NCI-H187 treated with DMSO at 0.1 percent for 48 hours (cell line): Measurements from ENCODE around the gene ZNF418.
"Not testable (repeated sequence)": the region's sequence is repeated elsewhere in the genome, so short reads cannot be mapped to it uniquely, and the experiment has no call there.

Experiments used
- DNase-seq: peaks from one replicate; lab custom pipeline; 2025; lab: John Stamatoyannopoulos, UW

ZNF418 gene

DNA sequence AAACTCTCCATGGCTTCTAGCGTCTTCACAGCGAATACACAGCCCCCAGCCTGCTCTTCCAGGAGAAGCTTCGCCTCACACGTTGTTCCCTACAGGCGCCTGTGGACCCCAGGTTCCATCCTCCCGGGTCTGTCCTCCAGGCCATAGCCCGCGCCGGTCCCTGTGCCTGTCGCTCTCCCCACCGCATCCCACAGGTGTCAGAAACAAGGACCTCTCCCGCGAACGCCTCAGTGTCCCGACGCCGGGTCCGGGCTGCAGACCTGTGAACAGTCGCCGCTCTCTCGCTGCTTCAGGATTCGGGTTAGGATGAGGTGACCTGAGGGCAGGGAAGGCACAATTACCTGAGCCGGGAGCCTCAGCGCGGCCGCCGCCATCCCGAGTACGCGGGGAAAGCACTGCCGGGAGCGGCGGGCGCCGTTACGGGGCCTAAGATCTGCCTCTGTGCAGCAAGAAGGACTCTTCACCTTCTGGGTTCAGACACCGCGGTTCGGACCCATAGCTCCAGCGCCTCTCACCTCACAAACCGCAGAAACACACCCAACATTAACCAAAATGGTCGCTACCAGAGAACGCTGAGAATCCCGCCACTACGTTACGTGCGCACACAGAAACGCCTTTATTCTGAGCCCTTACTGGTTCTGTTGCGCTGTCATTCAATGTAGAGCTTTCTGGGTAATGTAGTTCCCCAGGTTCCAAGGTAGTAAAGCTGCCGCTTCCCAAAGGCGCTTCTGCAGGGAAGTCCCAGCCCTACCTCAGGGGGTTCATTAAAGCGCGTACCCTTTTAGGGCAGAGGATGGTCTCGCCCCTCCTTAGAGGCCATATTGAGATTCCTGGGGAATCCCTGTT lies at the start of gene ZNF418:
ZNF418 (minus strand) TSS at position 583 of the 846 bp plus-strand sequence. CDS start 1,580 bp downstream, outside the sequence.
- DNase-seq, result no peak

DNA sequence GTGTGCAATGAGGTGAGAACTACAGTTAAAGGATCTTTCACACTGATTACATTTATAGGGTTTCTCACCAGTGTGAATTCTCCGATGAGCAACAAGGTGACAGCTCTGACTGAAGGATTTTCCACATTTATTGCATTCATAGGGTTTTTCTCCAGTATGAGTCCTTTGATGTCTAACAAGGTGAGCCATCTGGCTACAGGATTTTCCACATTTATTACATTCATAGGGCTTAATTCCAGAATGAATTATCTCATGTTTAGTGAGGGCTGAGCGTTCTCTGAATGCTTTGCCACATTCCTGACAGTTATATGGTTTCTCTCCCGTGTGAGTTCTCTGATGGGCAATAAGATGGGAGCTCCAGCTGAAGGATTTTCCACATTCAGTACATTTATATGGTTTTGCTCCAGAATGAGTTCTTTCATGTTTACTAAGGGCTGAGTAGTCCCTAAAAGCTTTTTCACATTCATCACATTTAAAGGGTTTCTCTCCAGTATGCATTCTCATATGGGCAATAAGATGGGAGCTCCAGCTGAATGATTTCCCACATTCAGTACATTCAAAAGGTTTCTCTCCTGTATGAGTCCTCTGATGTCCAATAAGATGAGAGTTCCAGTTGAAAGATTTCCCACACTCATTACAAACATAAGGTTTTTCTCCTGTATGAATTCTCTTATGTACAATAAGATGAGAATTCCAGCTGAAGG lies 43.5 kb upstream of the ZNF418 start:
- no peak for DNase-seq

DNA sequence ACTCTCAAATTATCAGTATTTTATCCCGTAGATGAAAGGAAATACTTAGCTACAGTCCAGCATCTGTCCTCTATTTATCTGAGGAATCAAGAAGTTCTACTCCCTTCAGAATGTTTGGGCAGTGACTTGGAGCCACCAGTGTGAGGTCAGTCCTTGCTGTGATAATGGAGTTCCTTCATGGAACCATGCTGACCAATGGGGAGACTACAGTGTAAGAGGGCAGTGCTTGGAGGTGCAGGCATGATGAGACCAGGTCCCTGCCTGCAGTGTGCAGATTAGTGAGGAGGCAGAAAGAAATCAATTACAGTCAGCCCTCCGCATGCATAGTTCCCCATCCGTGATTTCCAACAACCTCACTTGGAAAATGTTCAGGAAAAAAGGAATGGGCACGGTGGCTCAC lies 39.2 kb upstream of the ZNF418 start, which contains the start of gene C19orf18:
C19orf18 (minus strand) TSS at position 101 of the 400 bp plus-strand sequence. CDS start 102 bp downstream, outside the sequence.
- no peak for DNase-seq

DNA sequence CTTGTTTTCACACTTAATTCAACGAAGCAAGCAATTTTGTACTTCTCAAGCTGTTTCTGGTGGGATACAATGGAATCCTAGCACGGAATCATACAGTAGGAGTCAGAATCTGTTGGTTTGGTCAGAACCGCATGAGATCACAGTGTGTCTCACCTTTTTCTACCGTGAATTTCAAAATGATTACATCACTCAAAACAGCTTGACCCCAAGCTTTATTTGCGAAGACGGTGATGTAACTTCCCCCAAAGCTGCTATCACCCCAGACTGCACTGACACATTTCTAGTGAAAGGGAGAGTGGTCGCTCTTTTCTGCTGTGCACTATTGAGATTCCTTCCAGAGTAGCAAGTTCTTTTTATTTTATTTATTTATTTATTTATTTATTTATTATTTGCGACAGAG lies 29.6 kb upstream of the ZNF418 start:
- DNase-seq, result no peak

DNA sequence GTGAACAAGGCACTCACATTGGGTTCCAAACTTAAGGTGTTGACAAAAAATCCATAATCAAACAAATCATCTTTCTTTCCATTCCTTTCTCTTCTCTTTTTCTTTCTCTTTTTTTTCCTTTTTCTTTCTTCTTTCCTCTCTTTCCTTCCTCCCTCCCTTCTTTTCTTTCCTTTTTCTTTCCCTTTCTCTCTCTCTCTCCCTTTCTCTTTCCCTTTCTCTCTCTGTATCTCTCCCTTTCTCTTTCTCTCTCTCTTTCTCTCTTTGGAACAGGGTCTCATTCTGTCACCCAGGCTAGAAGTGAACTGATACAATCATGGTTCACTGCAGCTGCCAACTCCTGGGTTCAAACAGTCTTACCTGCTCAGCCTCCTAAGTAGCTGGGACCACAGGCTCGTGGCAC lies 26.6 kb upstream of the ZNF418 start:
- no peak for DNase-seq

DNA sequence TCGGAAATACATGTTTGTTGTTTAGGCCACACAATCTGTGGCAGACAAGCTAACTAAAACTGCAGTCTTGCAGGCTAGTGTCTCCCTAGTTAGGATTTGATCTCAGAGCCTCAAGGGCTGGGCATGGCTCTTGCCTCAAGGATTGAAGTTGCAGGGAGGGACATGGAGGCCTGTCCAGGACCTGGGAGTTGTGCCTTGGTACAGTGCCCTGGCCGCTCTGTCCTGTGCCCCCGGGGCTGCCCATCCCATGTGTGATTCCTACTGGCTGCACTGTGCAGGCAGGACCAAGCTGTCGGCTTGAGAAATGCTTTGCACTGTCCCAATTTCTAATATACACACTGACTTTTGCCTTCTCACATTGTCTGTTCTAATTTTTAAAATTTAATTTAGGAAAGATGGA lies 19.8 kb upstream of the ZNF418 start:
- no peak for DNase-seq

DNA sequence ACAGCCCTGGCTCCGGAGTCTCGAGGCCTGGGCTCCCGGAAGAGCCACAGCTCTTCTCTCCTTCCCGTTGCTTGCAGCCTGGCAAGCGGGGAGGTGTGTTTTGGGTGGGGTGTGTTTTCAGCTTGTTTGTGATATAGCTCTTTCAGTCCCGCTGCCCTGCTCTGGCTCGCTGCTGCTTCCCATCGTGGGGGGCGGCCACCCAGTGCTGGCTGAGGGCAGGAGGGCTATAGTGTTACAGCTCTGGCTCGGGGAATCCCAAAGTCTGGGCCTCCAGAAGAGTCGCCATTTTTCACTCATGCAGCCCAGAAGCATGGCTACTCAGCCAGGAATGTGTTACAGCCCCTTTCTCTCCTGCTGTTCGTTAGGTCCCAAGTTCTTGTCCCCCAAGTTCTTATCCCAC lies 14.5 kb upstream of the ZNF418 start:
- DNase-seq, result no peak

DNA sequence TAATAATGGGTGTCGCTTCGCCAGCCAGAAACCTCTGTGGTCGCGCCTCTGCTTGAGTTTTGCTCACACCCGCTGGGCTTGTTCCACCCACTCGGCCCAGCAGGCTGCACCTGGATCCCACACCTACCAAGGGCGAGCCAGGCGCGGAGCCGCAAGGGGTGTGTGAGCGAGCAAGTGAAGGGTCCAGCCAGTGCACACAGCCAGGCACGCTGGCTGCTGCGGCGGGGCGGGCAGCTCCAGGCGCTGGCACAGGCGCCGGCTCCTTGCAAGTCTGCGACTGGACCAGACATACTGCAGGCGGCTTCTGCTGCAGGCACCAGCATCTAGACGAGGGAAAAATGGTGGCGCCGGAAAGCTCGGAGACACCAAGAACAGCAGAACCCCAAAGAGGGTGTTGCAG lies 14.1 kb upstream of the ZNF418 start:
- no peak for DNase-seq

DNA sequence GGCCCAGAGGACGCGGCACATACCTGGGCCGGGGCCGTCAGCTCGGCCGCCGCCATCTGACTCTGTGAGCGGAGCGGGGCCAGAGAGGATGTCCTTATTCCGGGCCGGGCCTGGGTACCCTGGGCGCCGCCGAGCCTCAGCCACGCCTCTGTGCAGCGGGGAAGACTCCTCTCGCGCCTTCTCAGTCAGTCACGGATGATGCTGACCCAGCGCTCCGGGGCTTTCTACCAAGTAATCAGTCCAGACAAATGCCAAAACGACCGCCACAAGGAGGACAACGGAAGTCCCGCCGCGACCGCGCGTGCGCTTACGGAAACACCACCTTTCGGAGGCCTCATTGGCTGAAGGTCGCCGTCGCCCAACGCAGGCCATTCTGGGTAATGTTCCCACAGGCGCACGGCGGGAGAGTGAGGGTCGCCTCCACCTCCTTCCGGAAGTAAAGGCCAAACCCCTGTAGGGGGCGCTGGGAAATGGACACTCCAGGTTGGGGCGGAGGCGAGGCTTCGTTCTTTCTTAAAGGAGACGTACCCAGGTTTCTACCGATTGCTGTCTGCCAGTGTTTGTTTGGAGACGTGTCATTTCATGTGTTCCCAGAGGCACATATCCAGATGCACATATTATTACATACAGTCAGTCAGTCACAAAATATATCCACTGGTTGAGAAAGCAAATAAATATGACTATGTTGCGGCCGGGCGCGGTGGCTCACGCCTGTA lies 12.4 kb upstream of the ZNF418 start, which contains the start of gene ZNF256:
ZNF256 (minus strand) TSS at position 288 of the 716 bp plus-strand sequence; CDS start at position 56, 232 bp downstream.
- peak; percentile 88 for DNase-seq

DNA sequence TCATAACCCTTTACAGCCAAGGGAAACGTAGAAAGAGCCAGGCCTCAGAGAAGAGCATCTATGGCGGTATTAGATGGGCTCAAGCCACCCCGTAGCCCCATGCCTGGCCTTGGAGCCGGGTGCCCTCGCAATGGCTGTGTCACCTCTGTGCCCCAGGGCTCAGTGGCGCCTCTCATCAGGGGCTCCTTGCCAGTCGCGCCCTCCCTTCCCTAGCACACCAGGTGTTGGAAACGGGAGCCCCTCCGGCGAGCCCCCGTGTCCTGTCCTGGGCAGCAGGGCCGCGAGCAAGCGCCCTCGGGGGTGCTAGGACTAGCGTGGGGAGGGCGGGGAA lies 11.9 kb upstream of the ZNF418 start:
- DNase-seq, result no peak

DNA sequence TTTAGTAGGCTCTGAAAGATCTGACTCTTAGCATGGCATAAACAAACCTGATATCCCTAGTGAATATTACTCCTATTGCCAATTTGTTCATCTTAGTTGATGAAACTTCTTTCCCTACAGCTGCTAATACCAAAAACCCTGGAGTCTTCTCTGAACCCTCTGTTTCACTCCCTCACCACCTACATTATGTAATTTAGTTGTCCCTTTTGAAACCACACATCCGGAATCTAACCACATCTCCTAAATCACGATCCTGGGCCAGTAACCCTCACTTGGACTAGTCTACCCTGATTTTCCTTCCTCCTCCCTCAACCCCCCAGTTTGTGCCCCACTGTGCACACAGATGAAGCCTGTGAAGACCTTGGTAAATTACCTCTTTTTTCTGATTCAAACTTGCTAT lies 11.1 kb upstream of the ZNF418 start:
- no peak for DNase-seq

DNA sequence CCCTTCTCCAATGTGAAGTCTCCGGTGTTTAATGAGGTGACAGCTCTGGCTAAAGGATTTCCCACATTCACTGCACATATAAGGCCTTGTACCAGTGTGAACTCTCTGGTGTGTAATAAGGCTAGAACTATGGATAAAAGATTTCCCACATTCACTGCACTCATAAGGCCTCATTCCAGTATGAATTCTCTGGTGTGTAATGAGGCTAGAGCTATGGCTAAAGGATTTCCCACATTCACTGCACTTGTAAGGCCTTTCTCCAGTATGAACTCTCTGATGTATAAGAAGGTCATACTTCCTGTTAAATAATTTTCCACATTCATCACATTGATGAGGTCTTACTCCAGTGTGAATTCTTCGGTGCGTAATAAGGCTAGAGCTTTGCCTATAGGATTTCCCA lies 6.4 kb upstream of the ZNF418 start:
- no peak for DNase-seq

DNA sequence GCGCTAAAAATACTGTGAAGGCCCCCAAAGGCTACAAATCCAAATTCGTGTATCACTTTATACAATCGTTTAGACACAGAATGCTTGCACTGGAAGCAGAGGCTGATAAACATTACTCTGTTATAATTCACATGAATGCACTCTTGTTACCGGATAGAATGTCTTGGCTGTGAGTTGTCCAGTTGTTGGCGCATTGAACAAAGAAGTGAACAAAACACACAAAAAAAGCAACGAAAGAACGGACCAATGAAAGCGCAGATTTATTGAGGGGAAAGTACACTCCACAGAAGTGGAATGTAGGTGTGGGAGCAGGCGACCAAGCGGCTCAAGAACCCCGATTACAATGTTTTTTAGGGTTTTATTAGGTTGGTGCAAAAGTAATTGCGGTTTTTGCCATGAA lies 529 bp upstream of the ZNF418 start:
- DNase-seq, result no peak

DNA sequence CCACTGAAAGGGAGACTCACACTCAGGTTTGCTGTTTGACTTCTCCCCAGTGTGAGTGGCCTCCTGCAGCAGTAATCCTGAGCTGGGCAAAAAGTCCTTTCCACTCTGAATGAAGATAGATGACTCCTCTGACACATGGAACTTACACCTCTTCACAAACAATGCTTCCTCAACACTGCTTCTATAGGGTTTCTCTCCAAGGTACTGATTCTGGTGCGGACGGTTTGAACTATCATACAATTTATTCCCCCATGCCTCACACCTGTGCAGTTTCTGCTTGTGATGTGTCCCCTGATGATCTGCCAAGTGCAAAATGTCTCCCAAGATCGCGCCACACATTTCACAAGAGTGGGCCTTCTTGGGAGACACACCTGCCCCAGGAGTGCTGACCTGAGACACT lies 7.6 kb downstream of the ZNF418 start:
- no peak for DNase-seq

DNA sequence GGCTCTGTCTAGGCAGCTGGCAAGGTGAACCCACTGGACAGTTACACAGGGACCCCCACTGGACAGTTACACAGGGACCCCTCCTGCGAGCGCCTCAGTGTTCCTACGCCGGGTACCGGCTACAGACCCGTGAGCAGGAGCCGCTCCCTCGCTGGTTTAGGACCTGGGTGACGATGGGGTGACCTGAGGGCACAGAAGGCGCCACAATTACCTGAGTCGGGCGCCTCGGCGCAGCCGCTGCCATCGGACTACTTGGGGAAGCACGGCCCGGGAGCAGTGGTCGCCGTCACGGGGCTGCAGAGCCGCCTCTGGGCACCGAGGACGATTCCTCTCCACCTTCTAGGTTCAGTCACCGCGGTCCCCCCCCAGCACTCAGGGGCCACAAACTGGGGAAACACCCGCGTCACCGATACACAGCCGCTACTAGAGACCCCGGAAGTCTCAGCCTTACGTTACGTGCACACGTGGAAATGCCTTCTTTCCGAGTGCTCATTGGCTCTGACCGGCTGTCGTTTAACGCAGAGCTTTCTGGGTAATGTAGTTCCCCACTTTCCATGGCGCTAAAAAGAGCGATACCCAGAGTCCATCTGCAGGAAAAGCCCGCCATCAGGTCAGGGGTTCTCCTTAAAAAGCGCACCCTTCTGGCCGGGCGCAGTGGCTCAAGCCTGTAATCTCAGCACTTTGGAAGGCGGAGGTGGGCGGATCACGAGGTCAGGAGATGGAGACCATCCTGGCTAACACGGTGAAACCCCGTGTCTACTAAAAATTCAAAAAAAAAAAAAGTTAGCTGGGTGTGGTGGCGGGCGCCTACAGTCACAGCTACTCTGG lies 18.8 kb downstream of the ZNF418 start, which contains the start of gene ZNF417:
ZNF417 (minus strand) TSS at position 425 of the 828 bp plus-strand sequence; CDS start at position 244, 181 bp downstream.
- peak; percentile 76 for DNase-seq

DNA sequence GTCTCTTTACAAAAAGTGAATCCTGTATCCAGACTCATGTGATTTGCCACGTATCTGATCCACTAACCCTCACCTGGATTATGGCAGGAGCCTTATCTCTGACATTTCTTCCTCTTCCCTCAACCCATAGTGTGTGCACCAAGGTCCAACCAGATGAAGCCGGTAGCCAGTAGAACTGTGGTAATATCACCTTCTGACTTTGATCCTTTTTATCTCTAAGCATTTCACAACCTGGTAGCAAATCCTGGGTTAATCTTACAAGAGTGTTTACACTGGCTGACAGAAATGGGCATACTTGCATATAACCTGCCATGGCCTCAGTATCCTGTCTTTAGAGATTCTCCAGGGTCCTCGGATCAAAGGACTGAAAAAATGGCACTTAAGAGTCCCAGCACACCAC lies 20.7 kb downstream of the ZNF418 start:
- no peak for DNase-seq

DNA sequence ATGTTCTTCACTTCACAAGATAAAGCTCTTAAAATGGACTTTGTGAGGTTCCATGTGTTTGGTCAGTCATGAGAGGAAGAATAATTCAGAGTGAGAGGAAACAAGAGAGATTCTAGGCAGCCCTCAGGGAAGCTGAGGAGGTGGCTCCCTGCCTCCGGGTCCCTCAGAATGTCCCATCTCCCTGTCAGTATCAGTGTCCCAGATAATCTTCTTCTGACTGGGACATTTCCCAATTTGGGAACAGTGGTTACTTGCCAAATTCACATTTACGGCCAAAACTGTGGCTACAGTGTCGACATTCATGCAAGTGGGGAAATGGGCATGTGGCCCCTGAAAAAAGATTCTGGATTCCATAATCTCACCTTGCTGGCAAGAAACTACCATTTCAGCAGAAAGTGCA lies 27.8 kb downstream of the ZNF418 start:
- no peak for DNase-seq

DNA sequence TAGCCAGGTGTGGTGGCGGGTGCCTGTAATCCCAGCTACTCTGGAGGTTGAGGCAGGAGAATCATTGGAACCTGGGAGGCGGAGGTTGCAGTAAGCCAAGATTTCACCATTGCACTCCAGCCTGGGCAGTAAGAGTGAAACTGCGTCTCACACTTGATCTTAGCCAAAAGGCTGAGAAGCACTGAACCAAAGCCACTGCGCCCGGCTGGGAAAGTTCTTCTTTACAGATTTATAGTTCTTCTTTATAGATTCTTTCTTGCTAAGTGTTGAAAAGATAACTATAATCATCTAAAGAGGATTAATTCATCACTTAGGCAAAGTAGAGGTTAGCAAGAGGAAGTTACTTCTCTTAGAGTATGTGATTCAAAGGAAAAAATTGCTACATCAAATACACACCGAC lies 29.9 kb downstream of the ZNF418 start:
- DNase-seq, result no peak

DNA sequence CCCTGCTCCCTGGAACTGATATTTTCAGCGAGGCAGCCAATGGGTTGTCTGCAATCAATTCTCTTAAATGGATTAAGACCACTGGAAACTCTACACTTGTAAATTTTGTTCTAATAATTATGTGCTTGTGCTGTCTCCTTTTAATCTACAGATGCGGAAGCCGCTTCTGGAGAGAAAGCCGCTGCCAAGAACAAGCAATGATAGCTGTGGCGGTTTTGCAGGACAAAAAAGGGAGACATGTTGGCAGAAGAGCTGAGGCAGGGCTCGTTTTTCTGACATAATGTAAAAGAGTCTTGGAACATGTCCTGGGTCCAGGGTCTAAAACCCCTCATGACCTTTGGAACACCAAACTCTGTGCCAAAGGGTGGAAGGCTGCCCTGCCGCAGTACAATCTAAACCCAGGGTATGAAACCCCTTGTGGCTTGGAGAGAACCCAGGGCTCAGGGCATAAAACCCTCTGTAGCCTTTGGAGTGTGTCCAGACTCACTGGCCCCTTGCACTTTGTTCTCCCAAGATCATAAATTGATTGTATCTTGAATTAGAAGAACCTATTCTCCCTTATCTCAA lies 31.5 kb downstream of the ZNF418 start:
- DNase-seq, result no peak

DNA sequence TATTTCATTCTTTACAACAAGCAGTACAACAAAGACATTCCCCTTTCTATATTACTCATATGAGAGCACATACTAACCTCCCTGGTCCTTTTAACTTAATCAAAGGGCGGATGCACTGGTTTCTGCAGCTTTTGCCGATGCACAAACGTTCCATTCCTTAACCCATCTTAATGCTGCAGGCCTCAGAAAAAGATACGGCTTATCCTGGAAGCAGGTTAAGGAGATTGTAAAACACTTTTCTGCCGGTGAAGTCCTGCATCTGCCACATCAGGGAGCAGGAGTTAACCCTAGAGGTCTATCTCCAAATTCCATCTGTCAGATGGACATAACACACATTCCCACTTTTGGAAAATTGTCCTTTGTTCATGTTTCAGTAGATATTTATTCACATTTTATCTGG lies 34.9 kb downstream of the ZNF418 start:
- DNase-seq, result no peak

DNA sequence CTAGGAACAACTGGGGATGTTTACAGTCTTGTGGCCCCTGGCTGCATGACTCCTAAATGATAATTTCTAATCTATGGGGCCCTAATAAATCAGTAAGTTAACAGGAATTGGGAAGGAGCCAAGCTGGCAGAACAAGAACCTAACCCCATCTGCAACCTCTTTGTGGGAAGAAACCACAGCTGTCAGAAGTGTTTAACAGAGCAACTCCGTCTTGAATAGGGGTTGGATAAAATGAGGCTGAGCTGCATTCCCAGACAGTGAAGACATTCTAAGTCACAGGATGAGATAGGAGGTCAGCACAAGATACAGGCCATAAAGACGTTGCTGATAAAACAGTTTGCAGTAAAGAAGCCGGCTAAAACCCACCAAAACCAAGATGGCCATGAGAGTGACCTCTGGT lies 44.5 kb downstream of the ZNF418 start:
- DNase-seq, result not testable (repeated sequence)
